ENCODE data around the gene GAMT.

GRCh38 chr19:1385816-1386215, 15.5 kb downstream of the GAMT start:
- TF ChIP-seq CTCF (IDR thresholded peaks at IDR 0.05), result no peak
- no peak for TF ChIP-seq POLR2A (IDR thresholded peaks at IDR 0.05)
- no peak for TF ChIP-seq EP300 (IDR thresholded peaks at IDR 0.05)
